Measurements from ENCODE around the gene MAP1LC3A. TPM values are rescaled to one million over a fixed set of nuclear protein-coding genes. Genes with fewer than 3 reads are reported as not detected.

Gene MAP1LC3A
- total and polyA plus RNA-seq, 2 donors (not counting 1 experiment from before 2014, with no cell fraction given), result 3.5 to 10.5 TPM

GRCh38 chr20:34539756-34540155, 18.8 kb upstream of the MAP1LC3A start:
- no peak overlapping the region for H3K27ac Mint-ChIP-seq
- H3K4me1 Mint-ChIP-seq, result peaks cover 18% of the 10 kb centered on the region
- intact Hi-C loops (cut with micrococcal nuclease), result loop anchor here (5.0 kb wide), 1 partner anchor 227 kb away; no protein-coding TSS in a partner anchor
- DNase-seq, result no peak
- Histone ChIP-seq H3K27me3 (replicated peaks in 1 of 4; ENCODE audit: control extremely low read depth in 1 of 4, control insufficient read depth in 3 of 4, insufficient read depth in 4 of 4, low read length in 3 of 4) (no peaks in the 10 kb centered on the region), H3K4me2 (replicated peaks; ENCODE audit: low read depth, low read length, poor library complexity, severe bottlenecking) (no peak overlapping the region), H3K27ac (ENCODE audit: low read length in 2 of 2) (no peak overlapping the region), H3K9me3 (ENCODE audit: control extremely low read depth in 1 of 3, control insufficient read depth in 2 of 3, insufficient read depth in 1 of 3, low read length in 2 of 3) (no peaks in the 10 kb centered on the region), H3K4me1 (ENCODE audit: control insufficient read depth in 2 of 2, insufficient read depth in 2 of 2, low read length in 2 of 2) (peaks cover 0 to 7% of the 10 kb centered on the region in 2 donors), H3K79me2 (ENCODE audit: control insufficient read depth, insufficient read depth, low read length) (no peaks in the 10 kb centered on the region), H3K4me3 (ENCODE audit: control extremely low read depth in 1 of 5, extremely low read depth in 1 of 5, insufficient read depth in 1 of 5, low read depth in 2 of 5, low read length in 4 of 5) (no peak overlapping the region), H3K36me3 (replicated peaks in 1 of 2; ENCODE audit: control extremely low read depth in 1 of 2, control insufficient read depth in 1 of 2, extremely low read depth in 1 of 2, insufficient read depth in 2 of 2, low read length in 1 of 2) (peaks cover 0 to 43% of the 10 kb centered on the region in 2 experiments), H3K9ac (ENCODE audit: low read length) (no peak overlapping the region), H2AFZ (ENCODE audit: insufficient read depth, low read depth, low read length, poor library complexity, severe bottlenecking) (no peak overlapping the region), H4K20me1 (ENCODE audit: control insufficient read depth, insufficient read depth, low read length, poor library complexity, severe bottlenecking) (no peaks in the 10 kb centered on the region)
- ATAC-seq (ENCODE audit: low read depth), result no peak
- H3K4me3 Mint-ChIP-seq, result no peak overlapping the region
- WGBS (ENCODE audit: insufficient coverage), result 100% methylated on average over 3 of the region's 8 CpGs
- no peaks in the 10 kb centered on the region for H3K9me3 Mint-ChIP-seq (ENCODE audit: insufficient read depth)
- ChIA-PET CTCF (interaction anchor here (0.7 to 5.8 kb wide), 10 partner anchors 9 to 868 kb away, joined by 3 to 89 read pairs (median 5); partner anchors contain the start of genes DYNLRB1 and TP53INP2), POLR2A (no interaction called here)
- TF ChIP-seq EZH2 (IDR thresholded peaks at IDR 0.05; ENCODE audit: borderline replicate concordance, insufficient read depth, low read depth, low read length, poor library complexity, severe bottlenecking) (no peak), CTCF (IDR thresholded peaks at IDR 0.05) (no peak)
- no peaks in the 10 kb centered on the region for H3K27me3 Mint-ChIP-seq

GRCh38 chr20:34540596-34541263, 17.8 kb upstream of the MAP1LC3A start:
- Mint-ChIP-seq H3K9me3 (ENCODE audit: insufficient read depth) (no peaks in the 10 kb centered on the region), H3K27me3 (peaks cover 3% of the 10 kb centered on the region), H3K4me1 (peaks cover 19% of the 10 kb centered on the region), H3K27ac (no peak overlapping the region), H3K4me3 (no peak overlapping the region)
- WGBS (ENCODE audit: insufficient coverage), result 95% methylated on average over 14 of the region's 15 CpGs
- Histone ChIP-seq H3K4me2 (replicated peaks; ENCODE audit: low read depth, low read length, poor library complexity, severe bottlenecking) (no peak overlapping the region), H2AFZ (ENCODE audit: insufficient read depth, low read depth, low read length, poor library complexity, severe bottlenecking) (no peak overlapping the region), H3K36me3 (replicated peaks in 1 of 2; ENCODE audit: control extremely low read depth in 1 of 2, control insufficient read depth in 1 of 2, extremely low read depth in 1 of 2, insufficient read depth in 2 of 2, low read length in 1 of 2) (peaks cover 0 to 33% of the 10 kb centered on the region in 2 experiments), H3K27me3 (replicated peaks in 1 of 4; ENCODE audit: control extremely low read depth in 1 of 4, control insufficient read depth in 3 of 4, insufficient read depth in 4 of 4, low read length in 3 of 4) (no peaks in the 10 kb centered on the region), H3K9me3 (ENCODE audit: control extremely low read depth in 1 of 3, control insufficient read depth in 2 of 3, insufficient read depth in 1 of 3, low read length in 2 of 3) (no peaks in the 10 kb centered on the region), H4K20me1 (ENCODE audit: control insufficient read depth, insufficient read depth, low read length, poor library complexity, severe bottlenecking) (no peaks in the 10 kb centered on the region), H3K79me2 (ENCODE audit: control insufficient read depth, insufficient read depth, low read length) (no peaks in the 10 kb centered on the region), H3K4me1 (ENCODE audit: control insufficient read depth in 2 of 2, insufficient read depth in 2 of 2, low read length in 2 of 2) (peaks cover 0 to 7% of the 10 kb centered on the region in 2 donors), H3K4me3 (ENCODE audit: control extremely low read depth in 1 of 5, extremely low read depth in 1 of 5, insufficient read depth in 1 of 5, low read depth in 2 of 5, low read length in 4 of 5) (no peak overlapping the region), H3K27ac (ENCODE audit: low read length in 2 of 2) (no peak overlapping the region), H3K9ac (ENCODE audit: low read length) (no peak overlapping the region)
- intact Hi-C loops (cut with micrococcal nuclease), result no loop called here
- POLR2A ChIA-PET, result no interaction called here
- ATAC-seq (ENCODE audit: low read depth) (no peak), DNase-seq (no peak)
- CTCF ChIA-PET, result interaction anchor here (0.9 to 5.8 kb wide), 5 partner anchors 8 to 228 kb away, joined by 3 to 69 read pairs (median 5); partner anchors contain the start of gene DYNLRB1
- TF ChIP-seq EZH2 (IDR thresholded peaks at IDR 0.05; ENCODE audit: borderline replicate concordance, insufficient read depth, low read depth, low read length, poor library complexity, severe bottlenecking) (no peak), CTCF (IDR thresholded peaks at IDR 0.05) (no peak)

All from B cell (primary cell).